ENCODE measurements around the gene ZNF225.

The ZNF225 gene

GRCh38 chr19:44113138-44113783, at the start of gene ZNF225 (continued):
- TF ChIP-seq ZSCAN4 (tag by site-specific recombination; IDR thresholded peaks at IDR 0.05) (no peak; the same call in 1 of the 2 replicates), ZFP69B (tag by site-specific recombination; IDR thresholded peaks at IDR 0.05) (no peak), ZNF639 (tag by site-specific recombination; IDR thresholded peaks at IDR 0.05) (peak; percentile 87; the same call in 1 of the 2 replicates), ZBTB20 (tag by site-specific recombination; IDR thresholded peaks at IDR 0.05) (peak; percentile 98), ZNF664 (tag by site-specific recombination; IDR thresholded peaks at IDR 0.05) (no peak), KLF17 (tag by site-specific recombination; IDR thresholded peaks at IDR 0.05) (no peak; the same call in 1 of the 2 replicates), ZBTB10 (tag by site-specific recombination; IDR thresholded peaks at IDR 0.05) (peak; percentile 73), ZNF274 (IDR thresholded peaks at IDR 0.05; ENCODE audit: low read length) (no peak), ZNF274 (tag by site-specific recombination; IDR thresholded peaks at IDR 0.05; ENCODE audit: borderline replicate concordance) (no peak), PRDM10 (tag by site-specific recombination; IDR thresholded peaks at IDR 0.05) (peak; percentile 95), SP7 (tag by site-specific recombination; IDR thresholded peaks at IDR 0.05) (peak; percentile 83; the same call in 1 of the 2 replicates), GFI1B (tag by site-specific recombination; IDR thresholded peaks at IDR 0.05) (no peak), SCRT1 (tag by site-specific recombination; IDR thresholded peaks at IDR 0.05; ENCODE audit: borderline replicate concordance) (peak; percentile 100), ZNF704 (tag by site-specific recombination; IDR thresholded peaks at IDR 0.05) (no peak), KLF16 (tag by site-specific recombination; IDR thresholded peaks at IDR 0.05) (peak; percentile 47; the same call in 1 of the 2 replicates), ZNF513 (tag by site-specific recombination; IDR thresholded peaks at IDR 0.05) (no peak), ZNF366 (tag by site-specific recombination; conservative IDR thresholded peaks at IDR 0.05) (no peak), PBX3 (CRISPR knock-in tag; IDR thresholded peaks at IDR 0.05) (no peak), SALL2 (tag by site-specific recombination; IDR thresholded peaks at IDR 0.05; ENCODE audit: borderline replicate concordance) (no peak), ZNF670 (tag by site-specific recombination; IDR thresholded peaks at IDR 0.05; ENCODE audit: low read depth) (no peak), ZNF830 (tag by site-specific recombination; IDR thresholded peaks at IDR 0.05; ENCODE audit: low read depth) (no peak), ZNF416 (tag by site-specific recombination; IDR thresholded peaks at IDR 0.05) (no peak), ZNF692 (tag by site-specific recombination; IDR thresholded peaks at IDR 0.05) (peak; percentile 78)

Data from HEK293 (cell line).